ENCODE results near the gene OR52B4.
A peak's percentile ranks its signal among the peaks of the same experiment; 100 is the strongest.
"Not testable (repeated sequence)": the region's sequence is repeated elsewhere in the genome, so short reads cannot be mapped to it uniquely, and the experiment has no call there.

OR52B4 gene

DNA sequence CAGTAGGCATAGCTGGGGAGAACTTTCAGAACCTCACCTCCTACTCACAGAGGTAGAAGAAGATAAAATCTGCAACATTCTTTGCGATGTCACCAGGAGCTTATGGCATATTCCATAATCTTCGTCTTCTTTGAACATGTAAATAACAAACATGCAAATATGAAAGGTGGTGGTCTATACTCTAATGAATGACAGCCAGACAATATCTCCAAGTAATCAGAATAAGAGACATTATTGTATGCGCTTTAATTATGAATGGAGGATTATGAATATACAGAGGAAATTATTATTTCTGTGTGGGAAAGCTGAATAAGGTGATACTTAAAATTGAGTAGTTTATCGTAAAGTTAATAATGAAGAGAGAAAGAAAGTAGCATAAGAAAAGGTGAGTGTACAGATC is at the start of gene OR52B4:
OR52B4 (minus strand) TSS at position 101 of the 400 bp plus-strand sequence; CDS start at position 10, 91 bp downstream.
- DNase-seq, result no peak

DNA sequence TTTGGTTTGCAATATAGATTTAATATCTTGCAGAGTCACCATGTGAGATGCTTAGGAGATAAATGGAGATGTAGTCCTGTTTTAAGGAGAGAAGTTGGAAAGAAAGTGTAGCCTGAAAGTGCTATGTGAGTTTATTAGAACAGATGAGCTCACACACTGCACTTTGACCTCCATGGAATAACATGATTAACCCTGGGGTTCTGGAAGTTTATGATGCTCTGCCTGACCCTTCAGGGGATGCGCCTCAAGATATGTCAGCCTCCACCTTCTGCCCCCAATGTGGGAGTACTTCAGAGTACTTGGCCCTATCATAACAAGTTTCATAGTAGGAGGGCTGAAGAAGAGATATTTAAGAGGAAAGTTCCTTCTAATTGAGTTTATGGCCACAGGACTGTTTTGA is 48.6 kb upstream of the OR52B4 start:
- no peak for DNase-seq

DNA sequence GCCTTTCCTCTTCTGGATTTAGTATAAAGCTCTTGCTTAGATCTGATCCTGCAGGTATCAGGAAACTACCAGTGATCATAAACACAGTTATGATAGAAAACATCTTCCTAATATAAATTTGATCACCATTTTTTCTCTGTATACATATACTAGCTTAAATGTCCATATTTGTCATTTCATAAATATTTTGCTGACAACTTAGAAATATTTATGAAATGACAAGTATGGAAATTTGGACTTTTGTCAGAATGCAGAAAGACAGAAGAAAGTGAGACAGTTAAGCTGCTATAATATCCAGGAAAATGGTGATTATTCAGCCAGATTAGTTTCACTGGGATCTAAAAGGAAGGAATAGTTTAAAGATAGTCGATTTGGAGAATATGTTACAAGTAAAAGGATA is 48.1 kb upstream of the OR52B4 start:
- no peak for DNase-seq

DNA sequence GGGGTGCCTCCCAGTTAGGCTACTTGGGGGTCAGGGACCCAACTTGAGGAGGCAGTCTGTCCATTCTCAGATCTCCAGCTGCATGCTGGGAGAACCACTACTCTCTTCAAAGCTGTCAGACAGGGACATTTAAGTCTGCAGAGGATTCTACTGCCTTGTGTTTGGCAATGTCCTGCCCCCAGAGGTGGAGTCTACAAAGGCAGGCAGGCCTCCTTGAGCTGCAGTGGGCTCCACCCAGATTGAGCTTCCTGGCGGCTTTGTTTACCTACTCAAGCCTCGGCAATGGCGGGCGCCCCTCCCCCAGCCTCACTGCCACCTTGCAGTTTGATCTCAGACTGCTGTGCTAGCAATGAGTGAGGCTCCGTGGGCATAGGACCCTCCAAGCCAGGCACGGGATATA is 38.0 kb upstream of the OR52B4 start:
- not testable (repeated sequence) for DNase-seq

DNA sequence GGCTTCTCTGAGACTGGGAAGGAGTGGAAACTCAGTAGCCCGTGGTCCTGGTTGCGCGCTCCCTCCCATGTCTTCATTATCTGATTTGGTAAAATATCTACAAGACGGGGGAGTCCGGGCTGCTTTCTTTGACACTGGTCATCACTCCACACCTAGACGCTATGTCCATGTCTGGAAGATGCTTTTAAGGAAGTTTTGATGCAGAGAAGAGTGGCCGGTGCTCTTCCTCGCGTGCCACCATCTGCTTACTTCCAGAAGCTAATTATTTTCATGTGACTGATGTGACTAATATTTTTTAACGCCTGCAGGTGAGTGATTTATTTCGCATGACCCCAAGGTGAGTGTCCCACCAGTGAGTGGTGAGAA is 25.7 kb upstream of the OR52B4 start:
- DNase-seq, result no peak

DNA sequence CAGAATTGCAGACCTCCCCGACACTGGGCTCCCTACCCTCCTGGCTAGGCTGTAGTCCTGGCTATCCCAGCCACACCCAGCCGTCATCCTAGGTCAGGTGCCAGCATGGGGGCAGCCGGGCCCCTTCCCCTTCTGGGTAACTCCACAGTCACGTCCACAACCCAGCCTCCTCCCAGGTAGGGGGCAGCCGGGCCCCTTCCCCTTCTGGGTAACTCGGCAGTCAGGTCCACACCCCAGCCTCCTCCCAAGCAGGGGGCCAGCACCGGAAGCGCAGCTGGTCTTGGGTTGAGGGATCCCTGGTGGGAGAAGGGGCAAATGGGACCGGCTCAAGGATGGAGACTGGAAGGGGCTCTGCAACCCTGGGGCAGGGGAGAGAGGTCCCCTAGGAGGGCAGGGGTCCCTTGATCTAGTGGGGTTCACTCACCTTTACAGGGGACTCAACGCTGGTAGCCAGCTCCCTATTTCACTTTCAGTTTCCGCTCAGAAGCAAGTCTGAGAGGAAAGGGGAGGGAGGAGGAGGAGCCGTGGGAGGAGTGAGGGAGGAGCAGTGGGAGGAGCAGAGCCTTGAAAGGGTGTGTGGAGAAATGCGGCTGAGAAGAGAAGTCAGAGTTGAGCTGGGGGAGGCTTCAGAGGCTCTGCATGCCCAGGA is 25.1 kb upstream of the OR52B4 start, which contains the start of gene TRIM21:
TRIM21 (minus strand) TSS at position 494 of the 649 bp plus-strand sequence. CDS start 3,293 bp downstream, outside the sequence.
- peak; percentile 93 for DNase-seq

DNA sequence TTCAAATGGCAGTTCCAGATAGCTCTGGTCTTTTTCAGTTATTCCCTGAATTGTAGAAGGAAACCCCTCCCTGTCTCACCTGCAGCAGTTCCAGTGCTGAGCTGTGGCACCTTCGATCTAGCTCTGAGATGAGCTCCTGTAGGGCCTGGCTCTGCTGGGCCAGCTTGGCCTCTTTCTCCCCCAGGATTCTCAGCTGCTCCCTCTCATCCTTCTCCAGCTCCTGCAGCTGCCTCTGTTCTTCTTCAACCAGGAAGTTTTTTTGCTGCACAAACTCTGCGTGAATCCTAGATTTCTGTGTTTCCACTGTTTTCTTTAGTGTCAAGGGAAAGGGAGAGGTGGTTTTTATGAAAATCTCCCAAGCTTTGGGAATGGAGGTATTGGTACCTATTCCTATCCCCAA is 20.0 kb upstream of the OR52B4 start:
- DNase-seq, result no peak

DNA sequence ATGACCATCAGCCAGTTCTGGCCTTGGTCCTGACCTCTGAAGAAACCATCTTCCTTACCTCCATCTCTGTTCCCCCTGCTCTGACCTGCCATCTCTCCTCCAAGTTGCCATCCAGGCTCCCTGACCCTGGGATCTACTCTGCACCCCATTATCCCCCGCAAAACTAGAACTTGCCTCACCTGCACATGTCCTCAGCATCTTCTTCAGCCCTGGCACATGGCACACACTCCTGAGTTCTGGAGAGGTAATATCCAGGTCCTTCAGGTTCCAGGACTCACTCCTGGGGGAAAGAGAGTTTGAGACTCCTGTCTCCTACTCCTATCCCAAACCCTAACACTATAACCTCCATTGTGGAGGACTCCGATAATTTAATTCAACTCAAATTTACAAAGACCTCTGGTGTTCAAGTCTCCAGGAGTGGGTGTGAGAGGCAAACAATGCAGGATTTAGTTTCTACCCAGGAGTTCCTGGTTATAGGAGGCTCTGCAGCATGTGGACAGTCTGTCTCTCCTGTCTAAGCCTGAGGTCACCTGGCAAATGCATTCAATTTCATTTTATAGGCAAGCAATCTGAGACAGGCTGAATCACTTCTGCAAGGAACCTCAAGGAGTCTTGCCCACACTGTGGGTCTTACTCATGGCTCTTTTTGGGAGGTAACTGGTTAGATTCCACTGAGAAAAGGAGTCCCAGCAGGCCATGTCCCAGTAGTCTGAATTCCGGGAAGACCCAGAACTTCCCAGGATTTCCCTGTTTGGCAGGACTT is 18.0 kb upstream of the OR52B4 start:
- DNase-seq, result no peak

DNA sequence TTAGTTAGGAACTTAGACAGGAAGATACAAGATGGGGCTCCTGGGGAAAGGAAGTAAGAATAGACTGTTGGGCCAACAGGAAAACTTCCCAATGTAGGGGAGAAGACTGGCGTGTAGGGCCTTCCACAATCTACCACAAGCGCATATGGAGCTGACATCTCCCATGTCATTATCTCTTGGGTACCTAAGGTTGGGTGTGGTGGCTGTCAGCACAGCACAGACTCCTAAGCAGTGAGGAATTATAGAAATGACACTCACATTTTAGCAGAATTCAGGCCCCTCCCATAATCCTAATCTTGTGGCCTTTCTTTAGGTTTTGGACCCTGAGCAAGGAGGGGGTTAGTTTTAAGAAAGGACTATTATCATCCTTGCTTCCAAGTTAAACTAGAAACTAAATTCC is 13.7 kb upstream of the OR52B4 start:
- no peak for DNase-seq

DNA sequence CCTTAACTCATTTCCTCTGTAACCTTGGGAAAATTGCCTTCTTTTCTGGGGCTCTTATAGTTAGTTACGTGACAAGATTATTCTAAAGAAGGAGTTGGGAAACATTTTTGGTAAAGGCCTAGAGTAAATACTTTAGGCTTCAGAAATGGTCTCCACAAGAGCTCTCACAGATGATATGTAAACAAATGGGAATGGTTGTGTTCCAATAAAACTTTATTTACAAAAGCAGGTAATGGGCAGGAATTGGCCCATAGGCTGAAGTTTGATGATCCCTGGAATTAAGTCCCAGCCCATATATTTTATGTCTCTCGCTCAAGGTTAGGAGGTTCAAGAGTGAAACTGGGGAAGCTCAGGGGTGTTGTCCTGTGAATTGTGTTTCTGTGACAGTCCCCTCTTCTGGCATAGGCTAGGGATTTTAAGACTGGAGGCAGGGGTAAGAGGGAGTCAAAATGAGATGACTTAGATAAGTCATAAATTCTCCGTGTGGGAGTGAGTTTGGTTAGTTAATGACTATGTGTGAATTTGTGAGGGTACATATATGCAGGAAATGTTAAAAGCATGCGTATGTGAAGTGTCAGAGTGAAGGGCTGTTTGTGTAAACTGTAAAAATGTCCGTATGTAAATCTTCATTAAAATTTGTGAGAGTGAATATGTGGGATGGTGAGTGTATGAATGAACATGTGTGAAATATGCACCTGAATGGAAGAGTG is 7.4 kb upstream of the OR52B4 start:
- DNase-seq, result no peak

DNA sequence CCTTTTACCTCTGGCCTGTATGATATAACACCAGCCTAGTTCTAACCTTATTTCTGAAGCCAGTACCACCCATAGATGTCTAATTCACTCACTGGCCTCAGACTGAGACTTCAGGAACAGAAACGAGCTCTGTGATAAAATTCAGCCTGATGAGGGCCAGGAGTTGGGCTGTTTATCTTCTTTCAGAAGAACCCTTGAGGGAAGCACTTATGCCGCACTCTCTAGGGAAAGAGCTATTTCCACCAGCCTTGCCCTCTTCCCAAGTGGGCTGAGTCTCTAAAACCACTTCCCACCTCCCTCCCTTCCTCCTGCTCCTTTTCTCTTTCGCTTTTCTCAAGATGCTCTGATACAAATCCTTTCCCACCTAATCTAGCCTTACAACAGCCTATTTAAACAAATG is 2.0 kb upstream of the OR52B4 start:
- no peak for DNase-seq

DNA sequence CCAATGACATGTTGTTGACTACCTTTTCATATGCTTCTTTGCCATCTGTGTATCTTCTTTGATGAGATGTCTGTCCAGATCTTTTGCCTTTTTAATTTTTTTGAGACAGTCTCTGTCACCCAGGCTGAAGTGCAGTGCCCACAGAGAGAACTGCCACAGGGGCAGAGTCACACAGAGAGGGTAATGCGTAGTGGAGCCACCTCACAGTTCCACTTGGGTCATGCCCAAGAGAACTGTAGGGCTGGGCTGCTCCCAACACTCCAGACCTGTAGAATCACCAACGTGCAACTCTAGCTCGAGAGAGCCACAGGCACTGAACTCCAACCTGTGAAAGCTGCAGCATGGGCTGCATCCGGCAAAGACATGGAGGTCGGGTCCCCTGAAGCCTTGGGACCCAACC is 20.0 kb downstream of the OR52B4 start:
- DNase-seq, result not testable (repeated sequence)

DNA sequence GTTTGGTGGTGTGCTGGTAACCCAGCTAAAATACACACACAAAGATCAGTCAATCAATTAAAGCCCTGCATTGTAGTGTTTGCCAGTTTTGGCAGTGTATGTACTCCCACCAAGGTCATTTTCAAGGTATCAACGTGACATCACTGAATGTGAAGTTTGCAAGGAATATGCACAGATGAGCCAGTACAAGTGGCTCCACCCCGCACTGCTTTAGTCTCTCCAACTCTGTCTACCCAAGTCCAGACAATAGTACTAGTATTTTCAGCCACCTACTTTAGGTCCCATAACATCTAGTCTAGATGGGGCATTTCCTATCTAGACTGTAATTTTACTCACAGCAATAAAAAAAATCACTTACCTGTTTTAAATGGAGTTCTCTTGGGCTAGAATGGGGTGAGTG is 22.8 kb downstream of the OR52B4 start:
- DNase-seq, result not testable (repeated sequence)

DNA sequence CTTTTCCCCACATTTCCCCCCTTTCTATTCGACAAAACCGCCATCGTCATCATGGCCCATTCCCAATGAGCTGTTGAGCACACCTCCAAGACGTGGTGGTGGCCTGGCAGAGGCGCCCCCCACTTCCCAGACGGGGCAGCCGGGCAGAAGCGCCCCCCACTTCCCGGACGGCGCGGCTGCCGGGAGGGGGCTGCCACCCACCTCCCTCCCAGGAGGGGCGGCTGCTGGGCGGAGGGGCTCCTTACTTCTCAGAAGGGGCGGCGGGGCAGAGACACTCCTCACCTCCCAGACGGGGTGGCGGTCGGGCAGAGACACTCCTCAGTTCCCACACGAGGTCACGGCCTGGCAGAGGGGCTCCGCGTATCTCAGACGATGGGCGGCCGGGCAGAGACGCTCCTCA is 33.8 kb downstream of the OR52B4 start:
- not testable (repeated sequence) for DNase-seq

Data from activated T-cell treated with anti-CD3 and anti-CD28 coated beads for 4 hours (primary cell).